CD8-positive, alpha-beta memory T cell (primary cell): ENCODE measurements around the gene SOX9. TPM values are rescaled to one million over a fixed set of nuclear protein-coding genes. Genes with fewer than 3 reads are reported as not detected.

Experiments
- CTCF ChIA-PET: fragments of 350-600 bp; sonication (Branson Sonifier 250); formaldehyde crosslinking; loops from one replicate; lab custom pipeline; 2021; ENCODE audit warnings: antibody characterized with exemption; lab: Charles Lee
- POLR2A ChIA-PET: fragments of 350-600 bp; sonication (Branson Sonifier 250); formaldehyde crosslinking; loops from one replicate; lab custom pipeline; 2021; ENCODE audit warnings: antibody characterized with exemption; lab: Charles Lee
- DNase-seq, 5 donors: peaks; one replicate each; pipeline versions ENCODE4 v3.0.0 to v3.0.0-alpha.2; 2020 to 2022; ENCODE audit warnings: mixed read lengths in 1 of 5
- H3K27ac ChIP-seq: one replicate; pipeline ENCODE4 v1.7.0; 2013; ENCODE audit warnings: low read depth, mild to moderate bottlenecking, low read length, moderate library complexity
- H3K27me3 ChIP-seq: 2 replicates; pipeline ENCODE4 v1.7.0; 2013; ENCODE audit warnings: low read length, mild to moderate bottlenecking; ENCODE audit not compliant: insufficient read depth, poor library complexity, severe bottlenecking
- H3K36me3 ChIP-seq: 2 replicates; pipeline ENCODE4 v1.7.0; 2013; ENCODE audit warnings: mild to moderate bottlenecking, low read length, moderate library complexity; ENCODE audit not compliant: insufficient read depth
- H3K4me1 ChIP-seq: 2 replicates; pipeline ENCODE4 v1.7.0; 2013; ENCODE audit warnings: mild to moderate bottlenecking, low read length, moderate library complexity; ENCODE audit not compliant: insufficient read depth
- H3K4me3 ChIP-seq: 2 replicates; pipeline ENCODE4 v1.7.0; 2013; ENCODE audit warnings: mild to moderate bottlenecking, low read length
- H3K9me3 ChIP-seq: 2 replicates; pipeline ENCODE4 v1.7.0; 2013; ENCODE audit warnings: mild to moderate bottlenecking, low read length
- H3K27ac Mint-ChIP-seq, 8 donors: one replicate each; pipeline ENCODE4 v1.8.0; 2020 to 2021; ENCODE audit warnings: mixed read lengths in 8 of 8, mild to moderate bottlenecking in 6 of 8, inconsistent platforms in 3 of 8, moderate library complexity in 3 of 8
- H3K27me3 Mint-ChIP-seq, 2 donors: one replicate each; pipeline ENCODE4 v1.8.0; 2020 to 2021; ENCODE audit warnings: mixed read lengths in 2 of 2, mild to moderate bottlenecking in 1 of 2, moderate library complexity in 1 of 2
- H3K36me3 Mint-ChIP-seq, 3 donors: one replicate each; pipeline ENCODE4 v1.8.0; 2020 to 2021; ENCODE audit warnings: mixed read lengths in 3 of 3, inconsistent platforms in 1 of 3, mild to moderate bottlenecking in 1 of 3
- H3K4me1 Mint-ChIP-seq, 3 donors: one replicate each; pipeline ENCODE4 v1.8.0; 2020 to 2021; ENCODE audit warnings: mixed read lengths in 3 of 3, inconsistent platforms in 1 of 3, mild to moderate bottlenecking in 1 of 3
- H3K4me3 Mint-ChIP-seq, 7 donors: one replicate each; pipeline ENCODE4 v1.8.0; 2020 to 2021; ENCODE audit warnings: mixed read lengths in 7 of 7, mild to moderate bottlenecking in 6 of 7, moderate library complexity in 4 of 7, inconsistent platforms in 2 of 7
- H3K9me3 Mint-ChIP-seq, 5 donors: one replicate each; pipeline ENCODE4 v1.8.0; 2020 to 2022; ENCODE audit warnings: mixed read lengths in 5 of 5, mild to moderate bottlenecking in 3 of 5, moderate library complexity in 2 of 5, inconsistent platforms in 1 of 5
- polyA plus RNA-seq: library from polyadenylated mRNA; unstranded; fragments of 300-500 nt; fragmentation: Illumina TruSeq; gene quantifications from one replicate; pipeline ENCODE4 v1.2.3, GENCODE V29; 2021
- total RNA-seq, 2 experiments: library from RNA; stranded (reverse); gene quantifications; one replicate each; pipeline ENCODE4 v1.2.3, GENCODE V29; 2021

SOX9 gene
- total and polyA plus RNA-seq, 3 experiments from 2014 or later, result not detected

- no peaks in the 10 kb centered on the region for H3K4me1 Mint-ChIP-seq
- peaks cover 0 to 4% of the 10 kb centered on the region in 2 donors for H3K27me3 Mint-ChIP-seq
- Histone ChIP-seq H3K4me3 (no peak overlapping the region), H3K27ac (no peak overlapping the region), H3K36me3 (no peaks in the 10 kb centered on the region), H3K4me1 (no peaks in the 10 kb centered on the region), H3K9me3 (no peaks in the 10 kb centered on the region), H3K27me3 (no peaks in the 10 kb centered on the region)
- DNase-seq, result no peak
- ChIA-PET CTCF (no interaction called here), POLR2A (no interaction called here)
- H3K9me3 Mint-ChIP-seq, result peaks cover 0 to 10% (median 2%) of the 10 kb centered on the region in 5 donors
- H3K27ac Mint-ChIP-seq, result no peak overlapping the region
- peaks cover 0 to 2% (median 0%) of the 10 kb centered on the region in 3 donors for H3K36me3 Mint-ChIP-seq
- H3K4me3 Mint-ChIP-seq, result no peak overlapping the region
Measured at GRCh38 chr17:72145962-72146361, 25.1 kb downstream of the SOX9 start.

GRCh38 chr17:72146371-72146770 is 25.6 kb downstream of the SOX9 start:
- peaks cover 0 to 2% (median 0%) of the 10 kb centered on the region in 3 donors for H3K36me3 Mint-ChIP-seq
- ChIA-PET CTCF (no interaction called here), POLR2A (no interaction called here)
- H3K4me3 ChIP-seq, result no peak overlapping the region
- H3K36me3 ChIP-seq, result no peaks in the 10 kb centered on the region
- H3K27ac ChIP-seq, result no peak overlapping the region
- no peaks in the 10 kb centered on the region for H3K27me3 ChIP-seq
- no peak overlapping the region for H3K4me3 Mint-ChIP-seq
- no peak for DNase-seq
- H3K4me1 ChIP-seq, result no peaks in the 10 kb centered on the region
- no peak overlapping the region for H3K27ac Mint-ChIP-seq
- H3K27me3 Mint-ChIP-seq, result peaks cover 0 to 6% of the 10 kb centered on the region in 2 donors
- H3K9me3 ChIP-seq, result no peaks in the 10 kb centered on the region
- H3K4me1 Mint-ChIP-seq, result no peaks in the 10 kb centered on the region
- H3K9me3 Mint-ChIP-seq, result peaks cover 0 to 10% (median 3%) of the 10 kb centered on the region in 5 donors

GRCh38 chr17:72150632-72151460 is 30.0 kb downstream of the SOX9 start:
- no peak for DNase-seq
- Histone ChIP-seq H3K36me3 (no peaks in the 10 kb centered on the region), H3K4me1 (no peaks in the 10 kb centered on the region), H3K9me3 (no peaks in the 10 kb centered on the region), H3K27ac (no peak overlapping the region), H3K4me3 (no peak overlapping the region), H3K27me3 (no peaks in the 10 kb centered on the region)
- ChIA-PET CTCF (no interaction called here), POLR2A (no interaction called here)
- no peaks in the 10 kb centered on the region for H3K4me1 Mint-ChIP-seq
- peaks cover 0 to 9% (median 6%) of the 10 kb centered on the region in 5 donors for H3K9me3 Mint-ChIP-seq
- H3K4me3 Mint-ChIP-seq, result no peak overlapping the region
- no peak overlapping the region for H3K27ac Mint-ChIP-seq
- peaks cover 0 to 2% (median 0%) of the 10 kb centered on the region in 3 donors for H3K36me3 Mint-ChIP-seq
- H3K27me3 Mint-ChIP-seq, result peaks cover 0 to 6% of the 10 kb centered on the region in 2 donors

GRCh38 chr17:72151565-72152386 is 31.0 kb downstream of the SOX9 start:
- no peaks in the 10 kb centered on the region for H3K4me1 ChIP-seq
- no peak for DNase-seq
- no peaks in the 10 kb centered on the region for H3K27me3 ChIP-seq
- POLR2A ChIA-PET, result no interaction called here
- H3K9me3 ChIP-seq, result no peaks in the 10 kb centered on the region
- H3K4me1 Mint-ChIP-seq, result no peaks in the 10 kb centered on the region
- H3K27ac Mint-ChIP-seq, result no peak overlapping the region
- H3K4me3 ChIP-seq, result no peak overlapping the region
- no peaks in the 10 kb centered on the region for H3K36me3 ChIP-seq
- H3K27ac ChIP-seq, result no peak overlapping the region
- CTCF ChIA-PET, result no interaction called here
- H3K9me3 Mint-ChIP-seq, result peaks cover 0 to 8% (median 3%) of the 10 kb centered on the region in 5 donors
- peaks cover 0 to 6% of the 10 kb centered on the region in 2 donors for H3K27me3 Mint-ChIP-seq
- H3K36me3 Mint-ChIP-seq, result peaks cover 0 to 2% (median 0%) of the 10 kb centered on the region in 3 donors
- H3K4me3 Mint-ChIP-seq, result no peak overlapping the region

- H3K4me3 Mint-ChIP-seq, result no peak overlapping the region
- no peak overlapping the region for H3K27ac ChIP-seq
- H3K36me3 Mint-ChIP-seq, result peaks cover 0 to 2% (median 0%) of the 10 kb centered on the region in 3 donors
- peaks cover 0 to 11% (median 3%) of the 10 kb centered on the region in 5 donors for H3K9me3 Mint-ChIP-seq
- no peak for DNase-seq
- ChIA-PET POLR2A (no interaction called here), CTCF (no interaction called here)
- H3K27me3 Mint-ChIP-seq, result peaks cover 0 to 6% of the 10 kb centered on the region in 2 donors
- no peak overlapping the region for H3K27ac Mint-ChIP-seq
- H3K4me1 Mint-ChIP-seq, result no peaks in the 10 kb centered on the region
- no peaks in the 10 kb centered on the region for H3K4me1 ChIP-seq
- H3K9me3 ChIP-seq, result no peaks in the 10 kb centered on the region
- H3K36me3 ChIP-seq, result no peaks in the 10 kb centered on the region
- H3K4me3 ChIP-seq, result no peak overlapping the region
- H3K27me3 ChIP-seq, result no peaks in the 10 kb centered on the region
Measured at GRCh38 chr17:72152387-72152929, 31.6 kb downstream of the SOX9 start.

- Mint-ChIP-seq H3K9me3 (peaks cover 4 to 22% (median 7%) of the 10 kb centered on the region in 5 donors), H3K27me3 (peaks cover 0 to 2% of the 10 kb centered on the region in 2 donors), H3K36me3 (no peaks in the 10 kb centered on the region), H3K27ac (no peak overlapping the region), H3K4me3 (no peak overlapping the region), H3K4me1 (no peaks in the 10 kb centered on the region)
- Histone ChIP-seq H3K36me3 (no peaks in the 10 kb centered on the region), H3K4me3 (no peak overlapping the region), H3K27ac (no peak overlapping the region), H3K27me3 (no peaks in the 10 kb centered on the region), H3K4me1 (no peaks in the 10 kb centered on the region), H3K9me3 (no peaks in the 10 kb centered on the region)
- CTCF ChIA-PET, result no interaction called here
- POLR2A ChIA-PET, result no interaction called here
- no peak for DNase-seq
Measured at GRCh38 chr17:72158895-72159885, 38.4 kb downstream of the SOX9 start.

- no peaks in the 10 kb centered on the region for H3K4me1 Mint-ChIP-seq
- H3K4me3 Mint-ChIP-seq, result no peak overlapping the region
Measured at GRCh38 chr17:72162569-72162968, 41.7 kb downstream of the SOX9 start.

More at GRCh38 chr17:72162569-72162968, 41.7 kb downstream of the SOX9 start:
- no peaks in the 10 kb centered on the region for H3K4me1 ChIP-seq
- no peak overlapping the region for H3K27ac ChIP-seq
- H3K27me3 Mint-ChIP-seq, result peaks cover 0 to 3% of the 10 kb centered on the region in 2 donors
- POLR2A ChIA-PET, result no interaction called here
- H3K27ac Mint-ChIP-seq, result no peak overlapping the region
- H3K27me3 ChIP-seq, result no peaks in the 10 kb centered on the region
- no peak for DNase-seq
- H3K36me3 Mint-ChIP-seq, result no peaks in the 10 kb centered on the region
- no peaks in the 10 kb centered on the region for H3K9me3 ChIP-seq
- peaks cover 4 to 22% (median 7%) of the 10 kb centered on the region in 5 donors for H3K9me3 Mint-ChIP-seq
- CTCF ChIA-PET, result no interaction called here
- no peaks in the 10 kb centered on the region for H3K36me3 ChIP-seq
- H3K4me3 ChIP-seq, result no peak overlapping the region
